Fibroblast of pulmonary artery (primary cell): ENCODE measurements around the gene CCK.
A peak's percentile ranks its signal among the peaks of the same experiment; 100 is the strongest.
"Not testable (repeated sequence)": the region's sequence is repeated elsewhere in the genome, so short reads cannot be mapped to it uniquely, and the experiment has no call there.

ENCODE experiments used
- DNase-seq: peaks from one replicate; pipeline ENCODE4 v3.0.0-alpha.2; 2010; ENCODE audit warnings: low read depth
- H3K4me3 ChIP-seq: replicated peaks from 2 replicates; pipeline ENCODE4 v1.5.1; 2011; ENCODE audit warnings: low read depth, mild to moderate bottlenecking, control low read depth, low read length, moderate library complexity
- CTCF ChIP-seq: IDR thresholded peaks from 2 replicates; pipeline ENCODE4 v1.5.1; 2011; ENCODE audit warnings: mild to moderate bottlenecking, control low read depth, low read length, inconsistent platforms; ENCODE audit errors: missing control alignments

The CCK gene

GRCh38 chr3:42300778-42301177 lies 34.8 kb upstream of the CCK start:
- no peak for TF ChIP-seq CTCF
- no peak overlapping the region for H3K4me3 ChIP-seq
- DNase-seq, result no peak

- no peak overlapping the region for H3K4me3 ChIP-seq
- DNase-seq, result peak; percentile 61
- TF ChIP-seq CTCF, result no peak
These were observed 34.0 kb upstream of the CCK start for GRCh38 chr3:42300013-42300412.

- no peak for TF ChIP-seq CTCF
- DNase-seq, result no peak
- H3K4me3 ChIP-seq, result no peak overlapping the region
These were observed 32.3 kb upstream of the CCK start for GRCh38 chr3:42298259-42298658.

- DNase-seq, result no peak
- TF ChIP-seq CTCF, result no peak
- no peak overlapping the region for H3K4me3 ChIP-seq
These were observed 26.0 kb upstream of the CCK start for GRCh38 chr3:42292009-42292408.

GRCh38 chr3:42290966-42291714 lies 25.2 kb upstream of the CCK start:
- DNase-seq, result no peak
- TF ChIP-seq CTCF, result no peak
- H3K4me3 ChIP-seq, result no peak overlapping the region

- no peak for TF ChIP-seq CTCF
- H3K4me3 ChIP-seq, result no peak overlapping the region
- no peak for DNase-seq
These were observed 23.0 kb upstream of the CCK start for GRCh38 chr3:42289026-42289425.

- no peak for DNase-seq
- H3K4me3 ChIP-seq, result no peak overlapping the region
- TF ChIP-seq CTCF, result no peak
These were observed 22.4 kb upstream of the CCK start for GRCh38 chr3:42288385-42288784.

- H3K4me3 ChIP-seq, DNase-seq: not testable (repeated sequence)
These were observed 21.4 kb upstream of the CCK start for GRCh38 chr3:42287423-42287822.
